ENCODE results near the gene RASA2. TPM values are rescaled to one million over a fixed set of nuclear protein-coding genes. Genes with fewer than 3 reads are reported as not detected.

Gene RASA2
- polyA plus RNA-seq, 1 donor (not counting 4 experiments of a cell fraction or from before 2014, with no cell fraction given) = 10.3 TPM

DNA sequence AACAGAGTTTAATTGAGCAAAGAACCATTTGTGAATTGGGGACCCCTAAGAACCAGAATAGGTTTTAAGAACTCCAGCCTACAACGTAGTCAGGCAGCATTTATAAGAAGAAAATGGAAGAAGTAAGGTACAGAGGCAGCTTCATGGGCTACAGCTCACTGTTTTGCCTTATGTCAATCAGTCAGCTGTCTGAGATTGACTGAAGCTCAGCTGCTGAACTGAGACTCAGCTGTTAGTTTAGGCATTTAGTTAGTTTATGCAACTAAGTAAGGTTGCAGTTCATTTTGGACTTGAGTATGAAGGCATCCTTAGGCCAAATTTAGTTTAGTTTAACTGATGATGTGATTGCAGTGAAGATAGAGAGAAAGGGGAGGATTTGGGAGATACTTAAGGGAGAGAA lies 34.1 kb upstream of the RASA2 start:
- peaks cover 0 to 1% of the 10 kb centered on the region in 2 experiments for H3K36me3 ChIP-seq (ENCODE audit: control insufficient read depth in 2 of 2, extremely low read depth in 1 of 2, insufficient read depth in 2 of 2, low read length in 2 of 2)
- TF ChIP-seq EZH2 (IDR thresholded peaks at IDR 0.05; ENCODE audit: low read length) (no peak), CTCF (optimal IDR thresholded peaks at IDR 0.05 in 1 of 3, IDR thresholded peaks at IDR 0.05 in 1 of 3, conservative IDR thresholded peaks at IDR 0.05 in 1 of 3; ENCODE audit: extremely low read depth in 1 of 3, insufficient read depth in 2 of 3, low read length in 3 of 3) (no peak)
- no peak overlapping the region for H3K4me2 ChIP-seq (ENCODE audit: control insufficient read depth, extremely low read depth, insufficient read depth, low read depth, low read length)
- no peaks in the 10 kb centered on the region for H3K9me3 ChIP-seq (ENCODE audit: control insufficient read depth, low read depth, low read length)
- DNase-seq (ENCODE audit: low read depth, low spot score) (no peak), FAIRE-seq (no peak)
- H3K4me3 ChIP-seq (ENCODE audit: control insufficient read depth in 2 of 3, extremely low read depth in 1 of 3, insufficient read depth in 2 of 3, low read depth in 1 of 3, low read length in 3 of 3) = no peak overlapping the region
- H3K4me1 ChIP-seq (ENCODE audit: control insufficient read depth, extremely low read depth, insufficient read depth, low read length) = peaks cover 6% of the 10 kb centered on the region
- no peak overlapping the region for H3K9ac ChIP-seq (ENCODE audit: control insufficient read depth, extremely low read depth, insufficient read depth, low read length)
- no peaks in the 10 kb centered on the region for H3K27me3 ChIP-seq (ENCODE audit: control insufficient read depth, extremely low read depth, insufficient read depth, low read length)
- H3K79me2 ChIP-seq (ENCODE audit: control insufficient read depth, insufficient read depth, low read length) = no peaks in the 10 kb centered on the region
- no peak overlapping the region for H2AFZ ChIP-seq (ENCODE audit: control insufficient read depth, low read length)
- H3K9me1 ChIP-seq (ENCODE audit: control insufficient read depth, extremely low read depth, insufficient read depth, low read length) = no peaks in the 10 kb centered on the region
- H3K27ac ChIP-seq (ENCODE audit: control insufficient read depth, insufficient read depth, low read length) = no peak overlapping the region
- dilution Hi-C loops (cut with MboI; ENCODE audit: extremely low pct_ligation_motif_present, low sequenced_read_pairs) = no loop called here
- H4K20me1 ChIP-seq (ENCODE audit: control insufficient read depth, extremely low read depth, insufficient read depth, low read length) = no peaks in the 10 kb centered on the region

DNA sequence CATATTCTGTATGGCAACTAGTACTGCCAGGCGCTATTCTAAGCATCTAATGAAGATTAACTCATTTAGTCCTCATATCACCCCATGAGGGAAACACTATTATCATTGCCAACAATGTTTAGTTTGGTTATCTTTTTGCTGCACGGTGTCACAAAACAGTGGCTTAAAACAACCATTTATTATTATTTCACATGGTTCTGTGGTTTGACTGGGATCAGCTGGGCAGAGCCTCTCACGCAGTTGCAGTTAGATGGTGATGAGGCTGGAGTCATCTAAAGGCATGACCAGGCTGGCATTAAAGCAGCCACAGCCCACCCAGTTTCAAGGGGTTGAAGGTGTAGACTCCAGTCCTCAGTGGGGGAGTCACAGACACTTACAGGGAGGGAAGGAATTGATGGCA lies 32.8 kb upstream of the RASA2 start:
- no peaks in the 10 kb centered on the region for H3K36me3 ChIP-seq (ENCODE audit: control insufficient read depth in 2 of 2, extremely low read depth in 1 of 2, insufficient read depth in 2 of 2, low read length in 2 of 2)
- H3K9me1 ChIP-seq (ENCODE audit: control insufficient read depth, extremely low read depth, insufficient read depth, low read length) = no peaks in the 10 kb centered on the region
- no peak overlapping the region for H2AFZ ChIP-seq (ENCODE audit: control insufficient read depth, low read length)
- dilution Hi-C loops (cut with MboI; ENCODE audit: extremely low pct_ligation_motif_present, low sequenced_read_pairs) = no loop called here
- no peaks in the 10 kb centered on the region for H3K79me2 ChIP-seq (ENCODE audit: control insufficient read depth, insufficient read depth, low read length)
- no peak overlapping the region for H3K4me2 ChIP-seq (ENCODE audit: control insufficient read depth, extremely low read depth, insufficient read depth, low read depth, low read length)
- no peak for FAIRE-seq
- no peaks in the 10 kb centered on the region for H4K20me1 ChIP-seq (ENCODE audit: control insufficient read depth, extremely low read depth, insufficient read depth, low read length)
- no peak overlapping the region for H3K9ac ChIP-seq (ENCODE audit: control insufficient read depth, extremely low read depth, insufficient read depth, low read length)
- no peaks in the 10 kb centered on the region for H3K9me3 ChIP-seq (ENCODE audit: control insufficient read depth, low read depth, low read length)
- no peak overlapping the region for H3K27ac ChIP-seq (ENCODE audit: control insufficient read depth, insufficient read depth, low read length)
- H3K4me3 ChIP-seq (ENCODE audit: control insufficient read depth in 2 of 3, extremely low read depth in 1 of 3, insufficient read depth in 2 of 3, low read depth in 1 of 3, low read length in 3 of 3) = no peak overlapping the region
- peaks cover 7% of the 10 kb centered on the region for H3K4me1 ChIP-seq (ENCODE audit: control insufficient read depth, extremely low read depth, insufficient read depth, low read length)
- no peak for DNase-seq (ENCODE audit: low read depth, low spot score)
- no peaks in the 10 kb centered on the region for H3K27me3 ChIP-seq (ENCODE audit: control insufficient read depth, extremely low read depth, insufficient read depth, low read length)
- no peak for TF ChIP-seq EZH2 (IDR thresholded peaks at IDR 0.05; ENCODE audit: low read length)
- no peak for TF ChIP-seq CTCF (optimal IDR thresholded peaks at IDR 0.05 in 1 of 3, IDR thresholded peaks at IDR 0.05 in 1 of 3, conservative IDR thresholded peaks at IDR 0.05 in 1 of 3; ENCODE audit: extremely low read depth in 1 of 3, insufficient read depth in 2 of 3, low read length in 3 of 3)
